ENCODE measurements around the gene PAXX.

DNA sequence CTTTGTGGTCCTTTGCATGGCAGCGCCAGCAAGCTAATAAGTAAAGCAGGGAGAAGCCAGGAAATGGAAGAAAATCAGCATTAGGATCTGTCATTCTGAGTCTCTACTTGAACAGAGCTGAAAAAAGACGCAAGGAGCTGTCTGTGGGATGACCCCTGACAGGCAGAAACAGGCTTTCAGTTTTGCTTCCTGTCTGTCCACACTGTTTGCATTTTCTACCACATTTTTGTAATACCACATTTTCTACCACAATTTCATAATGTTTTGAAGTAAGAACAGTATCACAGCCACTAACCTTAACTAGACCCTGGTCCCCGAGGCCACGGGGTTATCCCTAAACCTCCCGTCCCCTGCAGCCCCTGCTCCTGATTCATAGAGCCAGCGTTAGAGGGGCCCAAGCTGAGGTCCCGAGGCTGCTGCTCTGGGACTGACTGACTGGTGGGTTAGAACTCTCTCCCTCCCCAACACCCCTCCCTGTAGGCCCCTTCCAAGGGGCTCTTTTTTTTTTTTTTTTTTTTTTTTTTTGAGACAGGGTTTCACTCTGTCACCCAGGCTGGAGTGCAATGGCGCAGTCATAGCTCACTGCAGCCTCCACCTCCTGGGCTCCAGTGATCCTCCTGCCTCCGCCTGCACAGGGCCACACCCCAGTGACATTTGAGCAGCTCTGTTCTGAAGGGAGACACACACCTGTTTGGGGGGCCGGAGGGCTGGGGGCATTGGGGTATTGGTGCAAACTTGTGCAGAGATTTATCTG lies 8.1 kb downstream of the PAXX start:
- TF ChIP-seq POLR2A (IDR thresholded peaks at IDR 0.05; ENCODE audit: low read length) (no peak), GATA1 (IDR thresholded peaks at IDR 0.05; ENCODE audit: low read depth, low read length) (no peak)
